Medulla oblongata (tissue), 1 donor: ENCODE data around the gene SETBP1.

Experiments used
- DNase-seq: peaks from one replicate; pipeline ENCODE4 v3.0.0-alpha.2; 2015; ENCODE audit errors: extremely low spot score

The SETBP1 gene

DNA sequence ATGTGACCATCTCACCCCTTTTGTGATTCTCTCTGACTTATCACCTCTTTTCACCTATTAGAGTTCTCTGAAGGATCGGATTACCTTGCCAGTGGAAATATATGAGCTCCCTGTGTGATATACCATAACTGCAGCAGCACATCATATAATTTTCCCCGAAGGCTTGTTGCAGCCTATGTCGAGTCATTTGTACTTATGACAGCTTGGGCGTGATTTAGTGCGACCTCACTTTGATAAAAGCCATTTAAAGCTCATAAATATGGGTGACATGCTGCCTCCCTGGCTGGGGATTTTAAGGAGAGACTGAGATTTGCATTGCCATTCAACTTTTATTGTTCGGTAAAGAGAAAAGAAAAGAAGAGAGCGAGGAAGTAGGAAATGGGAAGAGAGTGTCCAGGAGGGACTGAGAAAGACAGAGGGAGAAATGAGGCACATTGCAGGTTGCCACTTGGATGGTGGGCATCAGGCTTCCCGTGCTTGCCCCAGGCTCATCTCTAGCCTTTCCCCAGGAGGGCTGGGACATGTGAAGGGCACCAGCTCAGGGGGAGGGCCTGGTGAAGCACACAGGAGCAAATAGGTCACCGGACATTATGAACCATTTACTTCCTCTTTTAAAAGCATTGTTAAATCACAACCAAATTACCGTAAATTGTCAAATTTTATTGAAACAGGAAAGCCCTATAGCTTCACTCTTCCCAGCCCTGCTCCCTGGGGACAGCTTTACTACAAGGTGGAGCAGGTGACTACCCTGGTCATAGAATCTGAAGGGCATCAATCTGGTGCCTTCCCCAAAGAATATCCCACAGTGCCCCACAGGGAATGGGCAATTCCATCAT lies 161.3 kb downstream of the SETBP1 start:
- DNase-seq, result no peak

GRCh38 chr18:44842588-44843412 lies 162.1 kb downstream of the SETBP1 start:
- no peak for DNase-seq

DNA sequence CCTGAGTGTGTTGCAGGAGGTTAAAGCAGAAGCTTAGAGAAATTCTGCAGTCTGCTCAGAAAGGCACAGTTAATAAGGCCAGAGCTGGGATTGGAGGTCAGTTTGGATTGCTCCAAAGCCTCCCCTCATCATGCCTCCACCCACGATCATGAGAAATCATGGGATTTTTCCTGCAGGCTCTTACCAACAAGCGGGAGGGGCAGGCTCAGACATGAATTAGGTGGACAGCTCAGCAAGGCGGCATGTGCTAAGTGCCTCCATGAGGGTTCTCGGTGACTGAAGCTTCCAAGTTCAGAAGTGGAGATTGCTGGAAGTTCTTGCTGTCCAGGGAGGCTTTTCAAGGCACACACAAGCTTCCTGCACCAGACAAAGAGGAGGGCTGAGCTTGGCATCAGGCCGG lies 163.8 kb downstream of the SETBP1 start:
- no peak for DNase-seq

DNA sequence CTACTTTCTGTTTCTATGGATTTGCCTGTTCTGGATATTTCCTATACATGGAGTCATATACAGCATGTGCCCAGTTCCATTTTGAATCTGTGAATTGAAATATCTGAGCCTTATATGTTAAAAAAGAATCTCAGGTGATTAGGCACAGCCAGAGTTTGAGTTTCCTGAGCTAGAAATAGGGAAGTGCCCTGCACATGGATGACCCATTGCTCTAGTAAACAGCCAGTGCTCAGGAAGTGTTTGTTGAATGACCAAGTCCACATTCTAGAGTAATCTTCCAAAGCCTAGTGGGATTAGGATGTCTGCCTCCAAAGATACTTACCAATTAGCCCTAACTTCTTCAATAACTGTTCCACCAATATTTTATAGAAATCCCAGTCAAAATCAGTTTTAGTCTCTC lies 165.8 kb downstream of the SETBP1 start:
- DNase-seq, result no peak

- no peak for DNase-seq
Measured at GRCh38 chr18:44848644-44849335, 168.1 kb downstream of the SETBP1 start.

DNA sequence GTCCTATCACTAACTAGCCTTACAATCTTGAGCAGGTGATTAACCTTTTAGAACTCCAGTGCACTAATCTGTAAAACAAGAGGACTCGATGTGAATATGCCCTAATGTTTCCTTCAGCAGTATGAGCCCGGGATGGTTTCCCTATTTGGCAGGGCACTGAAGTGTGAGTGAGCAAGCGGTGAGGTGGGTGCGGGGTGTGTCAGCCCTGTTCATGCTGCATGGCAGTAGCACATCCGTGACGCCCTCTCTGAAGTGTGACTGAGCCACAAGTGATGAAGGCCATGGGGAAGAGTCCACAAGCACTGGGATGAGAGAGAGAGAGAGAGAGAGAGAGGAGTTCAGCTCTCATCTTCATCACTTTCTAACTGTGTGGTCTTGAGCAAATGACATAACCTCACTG lies 168.7 kb downstream of the SETBP1 start:
- DNase-seq, result no peak

- no peak for DNase-seq
Measured at GRCh38 chr18:44850001-44850400, 169.3 kb downstream of the SETBP1 start.

- DNase-seq, result no peak
Measured at GRCh38 chr18:44851856-44852621, 171.4 kb downstream of the SETBP1 start.

DNA sequence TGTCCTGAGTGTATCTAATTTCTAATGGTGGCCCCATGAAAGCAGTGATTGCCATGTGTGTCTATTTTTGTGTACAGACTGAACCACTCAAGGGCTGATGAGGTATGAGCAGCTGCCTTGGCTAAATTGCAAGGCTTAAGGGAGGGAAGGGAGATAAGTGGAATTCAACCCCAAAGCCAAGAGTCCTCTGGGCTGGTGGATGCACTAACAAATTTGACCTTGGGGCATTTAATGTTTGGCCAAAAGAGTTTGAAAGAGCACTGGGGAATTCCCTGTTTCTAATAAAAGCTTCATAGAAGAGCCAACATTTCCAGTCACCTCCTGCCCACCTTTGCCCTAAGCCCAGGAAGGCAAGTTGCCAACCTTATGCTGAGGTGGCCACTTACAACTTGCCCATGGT lies 172.1 kb downstream of the SETBP1 start:
- DNase-seq, result no peak

GRCh38 chr18:44853430-44853829 lies 172.7 kb downstream of the SETBP1 start:
- DNase-seq, result no peak

GRCh38 chr18:44855681-44856080 lies 175.0 kb downstream of the SETBP1 start:
- no peak for DNase-seq

DNA sequence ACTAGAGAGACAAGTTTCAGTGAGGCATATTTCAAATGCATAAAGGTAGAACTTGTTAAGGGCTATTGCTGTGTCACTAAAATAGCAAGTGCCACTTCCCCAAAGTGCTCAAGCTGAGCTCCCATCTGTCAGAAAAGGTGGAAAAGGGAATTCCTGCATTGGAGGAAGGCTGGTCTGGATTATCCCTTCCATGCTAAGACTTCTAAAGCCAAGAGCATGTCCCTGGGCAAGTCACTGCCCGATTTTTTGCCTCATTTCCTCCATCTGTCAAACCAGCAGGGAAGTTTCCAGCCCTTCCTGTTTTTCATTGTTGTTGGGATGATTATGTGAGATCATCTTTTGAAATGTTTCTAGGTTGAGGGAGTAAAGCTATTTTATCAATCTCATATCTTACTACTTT lies 175.5 kb downstream of the SETBP1 start:
- DNase-seq, result no peak

DNA sequence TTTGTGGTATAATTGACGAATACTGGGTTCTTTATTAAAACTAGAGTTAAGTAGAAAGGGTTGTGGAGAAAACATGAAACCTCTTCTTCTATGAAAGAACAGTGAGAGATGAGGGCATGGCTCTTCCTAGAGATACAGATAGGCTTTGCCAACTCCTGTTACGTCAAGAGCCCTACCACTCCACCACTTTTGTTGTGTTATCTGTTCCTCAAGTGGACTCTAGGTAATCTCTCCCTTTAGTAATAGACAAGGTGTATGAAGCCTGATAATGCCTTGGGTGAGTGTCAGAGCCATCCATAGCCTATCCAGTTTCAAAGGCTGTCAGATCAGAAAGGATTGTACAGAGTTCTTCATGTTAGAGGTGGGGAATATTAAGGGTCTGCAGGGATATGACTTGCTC lies 176.4 kb downstream of the SETBP1 start:
- DNase-seq, result no peak

GRCh38 chr18:44857744-44858491 lies 177.2 kb downstream of the SETBP1 start:
- no peak for DNase-seq

- DNase-seq, result no peak
Measured at GRCh38 chr18:44859263-44859662, 178.6 kb downstream of the SETBP1 start.

GRCh38 chr18:44859751-44860439 lies 179.2 kb downstream of the SETBP1 start:
- no peak for DNase-seq

- no peak for DNase-seq
Measured at GRCh38 chr18:44862112-44862511, 181.4 kb downstream of the SETBP1 start.

DNA sequence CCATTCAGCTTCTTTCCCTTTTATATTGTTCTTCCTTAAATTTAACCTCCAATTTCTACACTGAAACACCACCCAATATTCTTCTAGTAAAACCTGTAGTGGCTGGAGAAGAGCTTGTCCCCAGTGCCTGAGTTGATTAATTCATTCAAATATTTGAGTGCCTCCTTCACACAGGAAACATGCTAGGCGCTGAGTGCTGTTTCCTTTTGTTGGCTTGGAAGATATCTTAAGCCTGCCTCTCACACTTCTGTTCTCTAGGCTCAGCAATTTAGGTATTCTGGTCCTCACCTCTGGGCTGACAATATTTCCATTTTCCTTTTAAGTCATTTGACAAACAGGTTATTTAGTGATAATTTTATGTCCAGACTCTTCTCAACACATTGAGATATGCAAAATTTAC lies 185.4 kb downstream of the SETBP1 start:
- DNase-seq, result no peak

DNA sequence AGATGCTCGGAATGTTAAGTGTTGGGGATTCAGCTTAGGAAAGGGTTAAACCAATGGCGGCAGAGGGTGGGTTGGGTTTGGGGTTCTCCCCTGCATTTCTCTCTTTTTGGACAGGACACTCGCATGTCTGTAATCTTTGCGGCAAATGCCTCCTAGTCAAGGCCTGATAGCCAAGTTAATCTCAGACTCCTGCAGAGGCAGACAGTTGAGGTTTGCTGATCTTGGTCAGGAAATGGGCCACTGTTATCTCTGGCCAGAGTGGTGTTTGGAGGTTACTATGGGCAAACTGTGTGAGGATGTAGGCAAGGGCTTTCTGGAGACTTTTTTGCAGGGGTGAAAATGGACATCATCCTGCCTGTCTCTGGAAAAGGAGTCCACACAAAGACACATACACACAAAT lies 188.8 kb downstream of the SETBP1 start:
- no peak for DNase-seq
